Tibial artery (tissue), 4 donors: ENCODE results near the gene TMPRSS15.

Source experiments
- DNase-seq, 2 donors: peaks; one replicate each; pipeline ENCODE4 v3.0.0-alpha.2; 2019
- H3K27ac ChIP-seq, 2 donors: fragments of 200-600 bp; sonication (generic) in 1 of 2; 1 replicate in 1 of 2; 2 replicates in 1 of 2; pipeline ENCODE4 v1.5.1; 2018 to 2019; ENCODE audit warnings: mild to moderate bottlenecking in 1 of 2
- H3K27me3 ChIP-seq, 2 donors: fragments of 200-600 bp; sonication (generic) in 1 of 2; one replicate each; pipeline versions ENCODE4 v1.5.1 to v1.6.0; 2016 to 2019
- H3K36me3 ChIP-seq, 3 donors: fragments of 200-600 bp; sonication (generic) in 2 of 3; one replicate each; pipeline ENCODE4 v1.5.1; 2016 to 2019; ENCODE audit warnings: mild to moderate bottlenecking in 2 of 3
- H3K4me1 ChIP-seq, 4 donors: fragments of 200-600 bp; sonication (generic) in 2 of 4; 1 replicate in 3 of 4; 2 replicates in 1 of 4; pipeline ENCODE4 v1.5.1; 2016 to 2019
- H3K4me3 ChIP-seq, 2 donors: fragments of 200-600 bp; sonication (generic) in 1 of 2; 1 replicate in 1 of 2; 2 replicates in 1 of 2; pipeline ENCODE4 v1.5.1; 2018 to 2019; ENCODE audit warnings: mild to moderate bottlenecking in 2 of 2
- H3K9me3 ChIP-seq, 3 donors: fragments of 200-600 bp; sonication (generic) in 1 of 3; one replicate each; pipeline ENCODE4 v1.5.1; 2016 to 2019
- intact Hi-C: fragments of 100-400 bp; cut with DNase I; formaldehyde crosslinking; loops from one replicate; pipeline ENCODE4 v1.15.0; 2023; ENCODE audit warnings: low total_unique reads
- TF ChIP-seq, protein P1 (sequence below), 2 experiments: fragments of 200-600 bp in 1 of 2; fragments of 450-650 bp in 1 of 2; IDR thresholded peaks; one replicate each; pipeline ENCODE4 v1.5.1; 2017 to 2019; ENCODE audit warnings: antibody characterized with exemption in 2 of 2, mild to moderate bottlenecking in 1 of 2, moderate library complexity in 1 of 2

Gene TMPRSS15

DNA sequence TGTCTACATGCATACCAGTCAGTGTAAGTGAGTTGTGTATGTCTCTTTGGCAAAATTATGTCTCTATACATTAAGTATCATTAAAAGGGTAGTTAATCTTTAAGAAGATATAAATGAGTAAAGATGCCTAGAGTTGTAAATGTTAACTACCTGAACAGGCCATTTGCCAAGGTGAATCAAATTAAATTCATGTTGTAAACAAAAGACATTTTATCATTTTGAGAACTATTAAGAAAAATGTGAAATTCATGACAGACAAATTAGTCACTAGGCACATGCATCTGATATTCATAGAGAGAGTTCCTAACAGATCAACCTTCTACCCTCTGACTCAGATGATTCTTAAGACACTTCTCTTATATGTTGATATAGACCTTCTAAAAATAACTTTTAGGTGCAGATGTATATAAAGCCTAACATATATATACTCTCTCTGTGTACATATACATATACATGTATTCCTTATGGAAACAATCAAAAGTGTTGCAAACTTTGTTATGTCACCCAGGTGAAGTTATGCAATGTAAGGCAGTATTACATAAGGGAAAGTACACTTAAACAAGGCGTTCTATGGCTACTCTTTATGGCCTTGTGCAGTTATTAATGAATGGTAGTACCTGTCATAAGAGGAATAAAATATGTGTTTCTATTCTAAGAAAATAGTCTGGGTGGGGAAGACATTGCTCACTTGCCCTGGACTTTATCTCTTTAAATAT is at the start of gene TMPRSS15:
TSS of gene TMPRSS15 (minus strand) at position 51 of the 716 bp plus-strand sequence. CDS start 163 bp downstream, outside the sequence.
- no peak within 1 kb of the TSS for H3K4me3 ChIP-seq

DNA sequence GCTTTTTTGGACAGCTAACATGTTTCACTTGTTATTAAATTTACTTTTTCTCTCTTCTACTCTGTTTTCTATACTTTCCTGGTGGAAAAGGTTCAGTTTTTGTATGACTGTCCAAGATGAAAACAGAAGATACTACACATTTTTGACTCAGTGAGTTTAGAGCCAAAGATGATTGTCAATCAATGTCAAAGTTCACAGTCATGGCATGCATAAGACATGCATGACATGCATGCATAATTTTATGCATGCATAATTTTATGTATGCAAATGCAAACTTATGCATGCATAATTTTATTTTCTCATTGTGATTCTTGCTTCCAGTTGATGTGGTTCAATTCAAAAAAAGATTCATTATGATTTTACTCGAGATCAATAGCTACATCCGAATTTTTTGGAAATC is 48.1 kb upstream of the TMPRSS15 start:
- TF ChIP-seq, protein P1, sequence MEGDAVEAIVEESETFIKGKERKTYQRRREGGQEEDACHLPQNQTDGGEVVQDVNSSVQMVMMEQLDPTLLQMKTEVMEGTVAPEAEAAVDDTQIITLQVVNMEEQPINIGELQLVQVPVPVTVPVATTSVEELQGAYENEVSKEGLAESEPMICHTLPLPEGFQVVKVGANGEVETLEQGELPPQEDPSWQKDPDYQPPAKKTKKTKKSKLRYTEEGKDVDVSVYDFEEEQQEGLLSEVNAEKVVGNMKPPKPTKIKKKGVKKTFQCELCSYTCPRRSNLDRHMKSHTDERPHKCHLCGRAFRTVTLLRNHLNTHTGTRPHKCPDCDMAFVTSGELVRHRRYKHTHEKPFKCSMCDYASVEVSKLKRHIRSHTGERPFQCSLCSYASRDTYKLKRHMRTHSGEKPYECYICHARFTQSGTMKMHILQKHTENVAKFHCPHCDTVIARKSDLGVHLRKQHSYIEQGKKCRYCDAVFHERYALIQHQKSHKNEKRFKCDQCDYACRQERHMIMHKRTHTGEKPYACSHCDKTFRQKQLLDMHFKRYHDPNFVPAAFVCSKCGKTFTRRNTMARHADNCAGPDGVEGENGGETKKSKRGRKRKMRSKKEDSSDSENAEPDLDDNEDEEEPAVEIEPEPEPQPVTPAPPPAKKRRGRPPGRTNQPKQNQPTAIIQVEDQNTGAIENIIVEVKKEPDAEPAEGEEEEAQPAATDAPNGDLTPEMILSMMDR (IDR thresholded peaks at IDR 0.05) = no peak
- Histone ChIP-seq H3K27ac (no peak overlapping the region), H3K27me3 (no peaks in the 10 kb centered on the region), H3K36me3 (no peaks in the 10 kb centered on the region), H3K4me1 (no peaks in the 10 kb centered on the region), H3K4me3 (no peak overlapping the region), H3K9me3 (no peaks in the 10 kb centered on the region)
- no peak for DNase-seq
- intact Hi-C loops = no loop called here

More for the DNA sequence above, at the start of gene TMPRSS15:
- Histone ChIP-seq H3K9me3 (no peaks in the 10 kb centered on the region), H3K36me3 (no peaks in the 10 kb centered on the region), H3K27ac (no peak within 1 kb of the TSS), H3K4me1 (no peaks in the 10 kb centered on the region), H3K27me3 (no peaks in the 10 kb centered on the region)
- TF ChIP-seq, protein P1 (IDR thresholded peaks at IDR 0.05) = no peak
- intact Hi-C loops = no loop called here
- no peak for DNase-seq

DNA sequence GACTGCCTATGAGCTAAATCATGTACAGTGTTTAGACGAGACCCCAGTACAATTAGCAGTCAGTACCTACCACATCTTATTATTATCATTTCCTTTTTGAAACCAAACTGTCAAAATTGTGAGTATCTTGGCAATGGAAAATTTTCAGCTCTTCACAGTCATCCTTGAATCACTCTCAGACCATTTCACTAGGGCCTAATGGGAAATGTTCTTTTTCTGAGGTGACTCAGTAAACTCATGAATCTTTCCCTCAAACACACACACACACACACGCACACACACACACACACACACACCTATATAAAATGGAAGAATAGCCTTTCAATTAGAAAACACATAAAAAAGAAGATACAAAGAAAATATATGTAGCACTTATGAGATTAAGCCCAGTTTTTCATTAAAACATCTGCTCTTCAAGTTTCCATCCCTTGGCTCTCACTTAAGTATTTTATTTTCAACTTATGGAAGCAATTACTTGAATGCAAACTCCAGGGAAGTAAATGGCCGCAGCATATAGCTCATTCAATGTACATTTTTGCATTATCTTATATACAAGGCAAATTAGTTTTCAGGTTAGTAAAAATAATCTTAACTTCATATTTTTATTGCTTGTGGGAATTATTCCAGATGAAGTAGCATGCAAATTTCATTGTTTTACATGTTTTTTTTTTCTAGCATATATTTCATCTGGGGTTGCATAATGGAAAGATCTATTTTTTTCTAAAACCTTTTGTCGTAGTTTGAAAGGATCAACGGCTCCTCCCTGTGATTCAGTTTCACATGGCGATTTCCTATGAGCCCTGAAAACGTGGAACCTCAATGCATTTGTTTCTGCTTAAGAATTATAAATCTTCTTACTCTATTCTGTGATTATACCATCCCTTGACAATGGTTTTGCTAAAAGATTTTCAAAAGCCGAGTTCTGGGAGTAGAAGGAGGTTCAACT is 46.3 kb upstream of the TMPRSS15 start:
- no peaks in the 10 kb centered on the region for H3K27me3 ChIP-seq
- no peak overlapping the region for H3K4me3 ChIP-seq
- no peak overlapping the region for H3K27ac ChIP-seq
- H3K9me3 ChIP-seq = no peaks in the 10 kb centered on the region
- H3K4me1 ChIP-seq = no peaks in the 10 kb centered on the region
- no peaks in the 10 kb centered on the region for H3K36me3 ChIP-seq
- TF ChIP-seq, protein P1 (IDR thresholded peaks at IDR 0.05) = no peak
- intact Hi-C loops = no loop called here
- no peak for DNase-seq

DNA sequence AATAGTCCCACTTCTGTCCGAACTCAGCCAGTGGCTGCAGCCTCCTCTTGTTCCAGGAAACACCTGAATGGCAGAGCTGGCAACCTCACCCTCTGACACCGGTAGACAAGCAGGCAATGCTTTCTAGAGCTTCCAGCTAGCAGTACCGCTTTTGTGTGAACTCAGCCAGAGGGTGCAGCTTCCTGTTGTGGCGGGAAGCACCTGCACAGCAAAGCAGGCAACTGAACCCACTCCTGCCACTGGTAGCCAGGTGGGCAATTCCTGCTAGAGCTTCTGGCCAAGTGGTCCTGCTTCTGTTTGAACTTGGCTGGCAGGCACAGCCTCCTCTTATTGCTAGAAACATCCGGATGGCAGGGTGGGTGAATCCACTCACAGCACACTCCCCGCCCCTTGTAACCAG is 40.1 kb upstream of the TMPRSS15 start:
- H3K36me3 ChIP-seq = no peaks in the 10 kb centered on the region
- H3K4me1 ChIP-seq = no peaks in the 10 kb centered on the region
- H3K9me3 ChIP-seq = no peaks in the 10 kb centered on the region
- H3K27me3 ChIP-seq = no peaks in the 10 kb centered on the region
- H3K27ac ChIP-seq = no peak overlapping the region
- H3K4me3 ChIP-seq = no peak overlapping the region
- no peak for DNase-seq
- TF ChIP-seq, protein P1 (IDR thresholded peaks at IDR 0.05) = no peak
- intact Hi-C loops = no loop called here

DNA sequence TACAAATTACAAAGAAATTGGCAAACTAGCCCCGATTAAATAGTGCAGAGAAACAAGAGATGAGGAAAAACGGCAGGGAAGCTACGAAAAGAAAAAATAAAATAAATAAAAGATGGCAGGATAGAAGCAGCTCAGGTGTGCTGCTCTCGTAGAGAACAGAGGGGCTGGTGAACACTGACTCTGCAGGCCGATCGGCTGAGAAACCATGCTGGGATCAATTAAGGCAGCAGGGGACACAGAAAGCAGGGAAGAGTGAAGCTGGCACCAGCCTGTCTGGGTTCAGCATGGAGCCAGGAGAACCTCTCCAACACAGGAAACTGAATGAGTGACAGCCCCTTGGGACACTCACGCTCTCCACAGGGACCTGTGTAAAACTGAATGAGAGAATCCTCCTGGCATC is 39.5 kb upstream of the TMPRSS15 start:
- Histone ChIP-seq H3K27me3 (no peaks in the 10 kb centered on the region), H3K4me1 (no peaks in the 10 kb centered on the region), H3K4me3 (no peak overlapping the region), H3K9me3 (no peaks in the 10 kb centered on the region), H3K36me3 (no peaks in the 10 kb centered on the region), H3K27ac (no peak overlapping the region)
- no peak for DNase-seq
- TF ChIP-seq, protein P1 (IDR thresholded peaks at IDR 0.05) = no peak
- intact Hi-C loops = no loop called here
